ENCODE measurements around the gene CFAP161.

Gene CFAP161, protein sequence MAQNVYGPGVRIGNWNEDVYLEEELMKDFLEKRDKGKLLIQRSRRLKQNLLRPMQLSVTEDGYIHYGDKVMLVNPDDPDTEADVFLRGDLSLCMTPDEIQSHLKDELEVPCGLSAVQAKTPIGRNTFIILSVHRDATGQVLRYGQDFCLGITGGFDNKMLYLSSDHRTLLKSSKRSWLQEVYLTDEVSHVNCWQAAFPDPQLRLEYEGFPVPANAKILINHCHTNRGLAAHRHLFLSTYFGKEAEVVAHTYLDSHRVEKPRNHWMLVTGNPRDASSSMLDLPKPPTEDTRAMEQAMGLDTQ

DNA sequence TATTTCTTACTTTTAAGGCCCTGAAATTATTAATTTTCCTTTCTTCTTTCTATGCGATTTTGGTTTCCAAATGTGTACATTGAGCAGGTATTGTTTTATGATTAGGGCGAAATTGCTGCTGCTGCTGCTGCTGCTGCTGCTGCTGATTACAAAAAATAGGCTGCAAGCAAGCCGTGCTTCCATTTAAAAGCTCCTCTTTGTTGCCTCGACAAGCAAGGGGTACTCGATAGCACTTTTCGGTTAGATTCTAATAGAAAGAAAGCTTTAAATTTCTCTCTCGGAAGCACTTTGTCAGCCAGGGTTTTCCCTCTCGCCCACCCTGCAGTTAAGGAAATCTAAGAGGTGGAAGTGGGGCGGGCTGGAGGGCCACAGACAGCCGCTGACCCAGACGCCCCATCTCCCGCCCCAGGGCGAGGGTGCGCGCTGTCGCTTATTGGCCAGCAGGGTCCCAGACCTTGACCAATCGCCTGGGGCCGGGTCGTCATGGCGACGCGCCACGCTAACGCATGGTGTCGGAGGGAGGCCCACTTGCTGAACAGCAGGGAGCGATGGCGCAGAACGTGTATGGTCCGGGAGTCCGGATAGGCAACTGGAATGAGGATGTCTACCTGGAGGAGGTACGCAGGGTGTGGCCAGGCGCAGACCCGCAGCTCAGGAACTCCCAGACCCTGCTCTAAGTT is at the start of gene CFAP161:
Gene CFAP161 (plus strand): TSS at position 489 of the 680 bp plus-strand sequence. CDS start 60 bp downstream, at position 549.
- H3K4me3 ChIP-seq (ENCODE audit: low read depth, low read length) = peak within 1 kb of the TSS; percentile 47

DNA sequence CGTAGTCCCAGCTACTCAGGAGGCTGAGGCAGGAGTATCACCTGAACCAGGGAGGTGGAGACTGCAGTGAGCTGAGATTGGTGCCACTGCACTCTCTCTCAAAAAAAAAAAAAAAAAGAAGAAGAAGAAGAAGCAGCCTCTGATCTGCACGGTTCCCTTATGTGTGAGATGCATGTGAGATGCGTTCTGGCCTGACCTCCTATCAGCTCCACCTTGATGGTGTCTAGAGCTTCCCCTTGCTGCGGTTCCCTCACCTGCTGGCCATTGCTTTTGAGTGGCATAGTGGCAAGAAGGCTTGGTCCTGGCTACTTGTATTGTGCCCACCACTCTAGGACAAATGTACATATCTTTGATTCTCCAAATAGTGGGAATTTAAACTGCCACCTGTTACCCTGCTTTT is 49.4 kb upstream of the CFAP161 start:
- no peak overlapping the region for H3K4me3 ChIP-seq (ENCODE audit: low read depth, low read length)

DNA sequence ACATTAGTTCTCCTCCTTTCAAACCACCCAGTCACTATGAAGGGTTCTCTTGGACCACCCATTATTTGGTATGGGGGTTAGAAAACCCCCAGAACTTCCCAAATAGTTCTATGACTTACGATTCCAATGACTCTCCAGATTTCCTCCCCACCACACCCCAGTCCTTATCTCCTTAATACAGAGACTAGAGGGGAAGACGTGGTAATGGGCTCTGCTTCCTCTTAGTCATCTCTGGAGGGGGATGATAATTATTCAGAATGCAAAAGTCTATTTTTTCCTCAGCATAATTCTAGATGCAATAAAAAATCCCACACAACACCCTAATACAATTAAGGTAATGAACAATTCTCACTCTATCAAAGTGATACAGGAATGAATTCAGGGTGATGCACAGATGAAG is 48.9 kb upstream of the CFAP161 start:
- H3K4me3 ChIP-seq (ENCODE audit: low read depth, low read length) = no peak overlapping the region

DNA sequence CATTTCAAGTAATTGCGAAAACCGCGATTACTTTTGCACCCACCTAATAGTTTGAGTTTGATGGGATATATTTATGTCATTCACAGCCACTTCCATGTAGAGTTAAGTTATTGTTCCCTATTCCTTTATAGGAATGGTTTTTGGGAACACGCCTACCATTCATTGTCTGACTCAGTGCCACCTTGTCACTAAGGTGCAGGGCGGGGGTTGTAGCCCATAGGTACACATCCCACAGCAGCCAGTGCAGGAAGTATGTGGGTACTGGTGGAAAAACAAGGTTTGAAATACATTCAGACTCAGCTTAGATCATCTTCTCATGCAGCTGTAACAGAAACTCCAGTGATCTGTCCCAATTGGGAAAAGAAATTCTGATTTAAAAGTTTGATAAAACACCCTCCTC is 48.2 kb upstream of the CFAP161 start:
- H3K4me3 ChIP-seq (ENCODE audit: low read depth, low read length) = no peak overlapping the region

DNA sequence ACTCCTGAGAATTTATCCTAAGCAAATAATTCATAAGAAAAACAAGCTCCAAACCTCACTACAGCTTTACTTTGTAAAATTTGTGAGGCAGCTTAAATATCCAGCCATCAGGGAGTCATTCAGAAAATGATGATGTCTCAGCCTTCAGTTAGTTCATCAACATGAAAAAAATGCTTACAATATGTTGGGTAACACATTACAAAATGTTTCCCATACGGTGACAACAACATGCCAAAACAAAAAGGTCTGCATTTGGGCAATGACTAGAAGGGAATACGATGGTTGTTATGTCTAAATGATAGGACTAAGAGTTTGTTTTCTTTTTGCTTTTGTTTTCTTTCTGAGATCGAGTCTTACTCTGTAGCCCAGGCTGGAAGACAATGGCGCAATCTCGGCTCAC is 47.0 kb upstream of the CFAP161 start:
- H3K4me3 ChIP-seq (ENCODE audit: low read depth, low read length) = no peak overlapping the region

DNA sequence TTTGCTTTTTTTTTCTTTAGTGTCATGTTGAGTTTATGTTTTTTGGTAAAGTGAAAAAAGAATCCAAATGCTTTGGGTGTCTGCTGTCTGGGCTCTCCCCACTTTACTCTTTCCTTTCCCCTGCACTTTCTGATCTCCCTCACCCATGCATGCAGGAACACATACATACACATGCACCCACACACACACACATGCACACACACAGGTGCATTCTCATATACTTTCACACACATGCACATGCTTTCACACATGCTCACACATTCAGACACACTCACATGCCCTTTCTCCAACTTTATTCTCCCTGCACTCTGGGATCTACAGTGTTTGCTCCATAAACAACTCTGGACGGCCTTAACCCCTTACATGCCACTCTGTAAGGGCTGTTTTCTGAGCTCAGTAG is 46.4 kb upstream of the CFAP161 start:
- H3K4me3 ChIP-seq (ENCODE audit: low read depth, low read length) = no peak overlapping the region

DNA sequence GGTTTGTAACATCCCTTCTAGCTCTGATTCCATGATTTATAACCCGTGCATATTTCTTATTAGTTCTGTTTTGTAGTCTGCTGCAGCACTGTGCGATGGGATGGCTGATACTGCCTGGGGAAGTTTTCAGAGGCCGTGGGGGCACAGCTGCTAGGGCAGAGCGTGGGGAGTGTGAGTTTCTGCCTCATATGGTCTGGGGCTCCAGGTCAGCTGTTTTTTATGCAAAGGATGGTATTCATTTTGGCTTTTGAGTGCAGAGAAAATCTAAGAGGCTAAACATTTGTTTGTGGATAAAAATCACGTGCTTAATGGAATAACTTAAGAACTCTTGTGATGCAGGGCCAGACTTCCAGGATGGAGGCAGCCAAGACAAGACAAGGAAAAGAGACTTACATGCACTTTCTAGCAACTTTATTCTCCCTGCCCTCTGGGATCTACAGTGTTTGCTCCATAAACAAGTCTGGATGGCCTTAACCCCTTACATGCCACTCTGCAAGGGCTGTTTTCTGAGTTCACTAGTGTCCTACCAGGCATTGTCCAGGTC is 45.5 kb upstream of the CFAP161 start:
- H3K4me3 ChIP-seq (ENCODE audit: low read depth, low read length) = no peak overlapping the region

DNA sequence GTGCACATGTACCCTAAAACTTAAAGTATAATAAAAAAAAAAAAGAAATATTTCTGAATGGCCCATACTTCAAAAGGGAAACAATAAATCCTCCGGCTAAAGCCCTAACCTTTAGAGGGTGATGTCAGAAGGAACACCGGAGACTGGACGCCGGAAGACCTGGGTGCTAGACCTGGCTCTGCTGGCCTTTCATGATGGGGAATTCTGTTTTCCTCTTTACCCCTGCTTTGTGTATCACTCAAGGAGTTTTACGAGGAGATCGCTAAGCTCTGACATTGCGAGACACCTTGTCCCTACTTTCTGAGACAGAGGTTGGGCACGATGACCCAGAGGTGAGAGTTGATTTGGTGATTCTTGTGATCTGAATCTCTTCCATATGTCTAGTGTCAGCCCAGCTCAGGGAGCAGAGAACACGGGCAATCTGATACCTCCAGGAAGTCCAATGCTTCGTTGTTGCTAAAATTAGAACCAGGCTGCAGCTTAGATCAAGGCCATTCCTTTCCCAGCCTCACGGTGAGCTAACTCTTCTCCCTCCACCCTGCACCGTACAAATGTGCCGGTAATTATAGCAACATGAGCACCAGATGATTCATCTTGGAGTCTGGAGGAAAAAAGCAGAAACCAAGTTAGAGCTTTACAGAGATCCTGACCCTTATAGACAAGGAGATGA is 42.0 kb upstream of the CFAP161 start:
- H3K4me3 ChIP-seq (ENCODE audit: low read depth, low read length) = no peak overlapping the region

DNA sequence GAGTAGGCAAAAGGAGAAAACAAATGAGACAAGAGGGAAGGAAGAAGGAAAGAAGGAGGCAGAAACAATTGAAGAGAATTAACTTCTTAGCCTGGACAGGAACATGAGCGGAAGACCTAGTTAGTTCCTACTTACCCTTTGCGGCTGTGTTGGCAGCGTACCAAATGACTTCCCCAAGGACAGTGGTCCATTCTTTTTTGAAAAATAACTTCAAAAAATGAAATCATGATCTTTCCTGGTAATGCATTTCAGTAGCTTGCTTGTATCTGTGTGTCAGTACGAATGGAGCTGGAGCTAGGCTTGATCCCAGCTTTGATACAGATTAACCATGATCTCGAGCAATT is 41.5 kb upstream of the CFAP161 start:
- H3K4me3 ChIP-seq (ENCODE audit: low read depth, low read length) = no peak overlapping the region

DNA sequence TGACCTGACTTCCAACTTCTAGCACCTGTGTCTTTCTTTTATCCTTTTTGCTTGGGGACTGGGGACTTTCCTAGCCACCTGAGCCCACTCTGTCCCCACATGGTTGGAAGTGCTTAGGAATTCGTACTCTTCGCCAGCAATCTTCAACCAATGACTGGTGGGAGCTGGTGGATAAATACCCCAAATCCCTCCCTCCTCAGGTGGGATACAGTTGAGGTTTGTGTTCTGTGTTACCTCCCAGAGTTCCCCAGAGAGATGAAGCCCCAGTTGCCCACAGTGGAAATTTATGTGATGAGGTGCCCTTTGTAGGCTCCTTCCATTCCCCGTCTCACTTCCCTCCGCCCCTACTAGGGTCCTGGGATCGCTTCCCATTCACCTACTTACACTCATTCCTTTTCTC is 40.1 kb upstream of the CFAP161 start:
- no peak overlapping the region for H3K4me3 ChIP-seq (ENCODE audit: low read depth, low read length)

DNA sequence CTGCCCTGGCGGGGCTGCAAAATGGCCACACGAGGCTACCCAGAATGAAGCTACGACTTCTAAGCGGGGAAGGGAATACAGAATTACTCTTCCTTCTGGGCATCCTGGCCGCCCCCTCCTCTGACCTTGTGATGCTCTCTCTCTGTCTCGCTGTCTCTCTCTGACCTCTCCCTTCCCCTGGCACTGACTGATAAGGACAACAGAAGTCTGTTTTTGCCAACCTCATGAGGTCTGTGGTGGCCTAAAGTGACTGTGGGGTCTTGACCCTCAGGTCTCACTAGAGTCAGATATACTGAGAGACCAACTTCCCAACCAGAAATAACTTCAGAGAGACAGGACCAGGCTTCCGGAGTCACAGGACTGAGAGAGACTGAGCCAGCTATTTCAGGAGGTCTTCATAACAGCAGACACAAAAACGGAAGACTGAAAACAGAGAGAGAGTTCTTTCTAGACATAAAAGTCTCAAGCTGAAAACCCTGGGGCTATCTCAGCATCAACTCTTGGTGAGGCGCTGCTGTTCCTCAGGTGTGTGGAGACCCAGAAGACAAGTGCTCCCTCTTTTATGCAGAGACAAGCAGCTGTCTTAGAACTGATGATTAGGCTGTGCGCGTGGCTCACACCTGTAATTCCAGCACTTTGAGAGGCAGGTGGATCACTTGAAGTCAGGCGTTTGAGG is 38.2 kb upstream of the CFAP161 start:
- no peak overlapping the region for H3K4me3 ChIP-seq (ENCODE audit: low read depth, low read length)

DNA sequence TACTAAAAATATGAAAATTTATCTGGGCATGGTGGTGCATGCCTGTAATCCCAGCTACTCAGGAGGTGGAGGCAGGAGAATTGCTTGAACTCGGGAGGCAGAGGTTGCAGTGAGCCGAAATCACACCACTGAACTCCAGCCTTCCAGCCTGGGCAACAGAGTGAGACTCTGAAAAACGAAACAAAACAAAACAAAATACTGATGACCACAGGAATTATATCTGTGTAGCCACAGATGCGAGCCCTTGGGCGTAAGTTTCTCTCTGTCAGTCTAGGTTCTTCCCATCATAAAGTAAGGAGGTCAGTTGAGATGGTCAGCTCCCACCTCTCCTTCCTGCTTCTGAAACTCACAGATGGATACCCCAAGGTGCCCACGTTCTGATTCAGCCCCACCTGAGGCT is 37.7 kb upstream of the CFAP161 start:
- no peak overlapping the region for H3K4me3 ChIP-seq (ENCODE audit: low read depth, low read length)

DNA sequence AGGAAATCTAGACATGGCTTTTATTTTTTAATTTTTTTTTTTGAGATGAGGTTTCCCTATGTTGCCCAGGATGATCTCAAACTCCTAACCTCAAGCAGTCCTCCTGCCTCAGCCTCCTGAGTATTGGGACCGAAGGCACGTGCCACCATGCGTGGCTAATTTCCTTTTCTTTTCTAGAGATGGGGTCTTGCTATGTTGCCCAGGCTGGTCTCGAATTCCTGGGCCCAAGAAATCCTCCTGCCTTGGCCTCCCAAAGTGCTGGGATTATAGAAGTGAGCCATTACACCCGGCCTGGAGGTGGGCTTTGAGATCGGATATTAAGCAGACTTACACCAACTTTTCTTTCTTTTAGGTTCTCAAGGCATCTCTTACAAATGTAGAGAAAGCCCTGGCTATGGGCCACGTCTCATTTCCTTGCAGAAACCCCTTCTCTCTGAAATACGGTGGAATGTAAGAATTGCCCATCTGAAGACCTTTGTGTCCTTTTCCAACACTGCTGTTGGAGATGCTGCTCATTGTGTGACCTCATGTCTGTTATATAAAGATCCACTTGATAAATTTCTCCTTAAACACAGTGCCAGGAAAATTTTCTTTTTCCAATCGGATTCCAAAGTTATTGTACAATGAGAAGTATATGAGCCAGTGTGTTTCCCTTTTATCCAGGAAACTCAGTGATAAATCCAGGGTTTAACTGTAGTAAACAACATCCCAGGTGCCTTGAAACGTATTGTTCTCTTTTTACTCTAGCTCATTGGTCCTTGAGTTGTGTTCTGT is 36.8 kb upstream of the CFAP161 start:
- H3K4me3 ChIP-seq (ENCODE audit: low read depth, low read length) = no peak overlapping the region

DNA sequence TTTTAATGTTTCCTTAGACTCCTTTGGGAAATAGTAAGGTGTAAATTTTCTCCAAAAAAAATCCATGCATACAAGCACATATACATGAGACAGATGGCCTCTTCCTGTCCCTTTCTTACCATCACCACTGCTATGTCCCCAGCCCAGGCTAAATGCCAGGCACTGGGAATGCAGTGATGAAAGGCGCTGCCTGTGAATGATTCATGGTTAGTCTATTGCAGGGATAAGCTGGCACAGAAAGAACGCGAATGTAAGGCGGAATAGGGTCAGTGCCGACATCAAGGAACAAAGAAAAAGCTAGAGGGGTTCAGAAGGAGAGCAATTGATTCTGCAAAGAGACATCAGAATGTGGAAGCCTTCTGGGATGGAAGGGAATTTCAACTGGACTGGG is 36.2 kb upstream of the CFAP161 start:
- no peak overlapping the region for H3K4me3 ChIP-seq (ENCODE audit: low read depth, low read length)

DNA sequence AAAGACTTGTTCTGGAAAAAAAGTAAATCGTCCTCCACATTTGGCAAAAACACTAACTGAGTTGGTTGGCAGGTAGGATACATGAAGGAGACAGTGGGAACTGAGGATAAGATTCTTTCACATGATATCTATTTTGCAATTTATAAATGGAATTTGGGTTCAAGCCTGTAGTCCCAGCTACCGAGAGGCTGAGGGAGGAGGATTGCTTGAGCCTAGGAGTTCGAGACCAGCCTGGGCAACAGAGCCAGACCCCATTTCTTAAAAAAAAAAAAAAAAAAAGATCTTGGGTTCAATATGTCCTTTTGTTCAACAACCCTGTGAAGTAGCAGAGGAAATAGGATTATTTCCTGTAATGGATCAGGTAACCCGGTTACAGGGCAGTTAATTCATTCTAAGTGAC is 35.7 kb upstream of the CFAP161 start:
- no peak overlapping the region for H3K4me3 ChIP-seq (ENCODE audit: low read depth, low read length)

DNA sequence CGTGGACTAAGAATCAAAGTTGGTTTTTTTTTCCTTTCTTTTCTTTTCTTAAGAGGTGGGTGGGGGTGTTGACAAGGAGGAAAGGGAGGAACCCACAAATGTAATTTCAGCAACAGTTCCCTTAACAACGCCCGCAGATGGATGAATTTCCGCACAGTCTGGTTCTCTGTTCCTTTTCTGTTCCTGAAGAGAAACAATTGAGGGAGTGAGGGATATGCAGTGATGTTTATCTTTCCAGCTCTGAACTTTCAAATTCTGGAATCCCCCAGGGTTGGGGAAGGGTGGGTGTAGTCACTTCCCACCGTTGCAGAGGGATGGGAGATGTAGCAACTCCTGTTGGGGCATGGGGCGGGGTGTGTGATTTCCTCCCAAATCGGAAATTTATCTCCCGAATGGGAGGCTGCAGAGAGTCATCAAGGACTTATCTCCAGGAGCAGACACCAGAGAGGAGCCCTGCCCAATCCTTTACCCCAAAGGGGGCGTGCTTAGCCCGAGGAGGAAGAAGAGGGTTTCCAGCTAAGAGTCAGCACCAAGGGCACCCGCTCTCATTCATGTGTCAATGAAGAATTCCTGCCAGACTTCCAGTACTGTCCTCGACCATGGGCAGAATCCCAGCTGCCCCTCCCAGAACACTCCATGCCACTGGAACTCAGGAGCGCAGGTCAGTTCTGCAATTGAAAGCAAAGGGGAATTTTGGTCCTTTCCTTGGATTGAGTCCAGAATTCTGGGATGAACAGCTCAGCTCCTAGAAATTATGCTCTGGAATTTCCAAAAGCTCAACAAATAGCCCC is 35.0 kb upstream of the CFAP161 start:
- no peak overlapping the region for H3K4me3 ChIP-seq (ENCODE audit: low read depth, low read length)

DNA sequence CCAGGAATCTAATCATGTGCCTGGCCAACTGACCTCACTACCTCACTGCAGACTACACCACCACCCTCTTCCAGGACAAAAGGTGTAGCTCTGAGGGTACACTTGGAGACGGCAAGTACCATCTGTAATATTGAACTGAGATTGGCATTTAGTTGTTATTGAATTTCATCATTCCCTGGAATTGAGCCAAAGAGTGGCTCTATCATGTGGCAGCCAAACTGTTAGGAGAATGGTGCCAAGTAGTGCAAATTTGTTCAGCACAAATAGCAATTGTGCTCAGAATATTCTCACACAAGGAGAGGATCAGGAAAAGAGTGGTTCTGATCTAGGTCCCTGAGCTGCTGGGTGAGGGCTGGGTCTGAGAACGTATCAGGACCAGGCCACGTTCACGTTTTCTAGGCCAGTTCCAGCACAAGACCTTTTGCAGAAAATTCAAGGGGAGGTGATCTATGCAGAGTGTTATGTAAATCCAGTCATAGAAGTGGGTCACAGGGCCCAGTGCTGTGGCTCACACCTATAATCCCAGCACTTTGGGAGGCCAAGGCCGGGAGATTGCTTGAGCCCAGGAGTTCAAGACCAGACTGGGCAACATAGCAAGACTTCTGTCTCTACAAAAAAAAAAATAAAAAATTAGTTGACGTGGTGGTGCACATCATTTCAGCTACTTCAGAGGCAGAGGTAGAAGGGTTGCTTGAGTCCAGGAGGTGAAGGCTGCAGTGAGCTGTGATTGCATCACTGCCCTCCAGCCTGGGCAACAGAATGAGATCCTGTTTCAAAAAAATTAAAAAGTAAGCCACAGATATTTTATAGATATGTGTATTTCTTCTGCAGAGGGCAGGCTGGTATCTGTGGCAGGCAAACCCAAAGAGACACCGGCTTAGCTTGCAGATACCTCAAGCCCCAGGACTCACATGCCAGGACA is 31.9 kb upstream of the CFAP161 start:
- H3K4me3 ChIP-seq (ENCODE audit: low read depth, low read length) = no peak overlapping the region

DNA sequence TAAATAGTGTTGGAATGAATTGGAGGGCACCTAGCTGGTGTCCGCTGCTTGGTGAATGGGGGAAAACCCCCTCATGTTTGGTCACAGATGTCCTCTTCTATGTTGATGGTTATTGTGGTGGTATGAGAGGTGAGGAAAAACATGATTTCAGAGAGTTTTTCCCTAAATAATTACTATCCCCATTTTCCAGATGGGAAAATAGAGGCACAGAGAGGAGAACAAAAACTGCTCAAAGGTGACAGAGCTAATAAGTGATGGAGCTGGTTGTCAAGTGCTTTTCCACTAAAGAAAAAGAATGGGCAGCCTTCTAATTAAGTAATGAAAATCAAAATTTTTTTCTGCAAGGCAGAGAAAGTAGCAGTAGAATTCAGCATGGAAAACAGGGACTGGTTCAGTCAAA is 30.2 kb upstream of the CFAP161 start:
- no peak overlapping the region for H3K4me3 ChIP-seq (ENCODE audit: low read depth, low read length)

DNA sequence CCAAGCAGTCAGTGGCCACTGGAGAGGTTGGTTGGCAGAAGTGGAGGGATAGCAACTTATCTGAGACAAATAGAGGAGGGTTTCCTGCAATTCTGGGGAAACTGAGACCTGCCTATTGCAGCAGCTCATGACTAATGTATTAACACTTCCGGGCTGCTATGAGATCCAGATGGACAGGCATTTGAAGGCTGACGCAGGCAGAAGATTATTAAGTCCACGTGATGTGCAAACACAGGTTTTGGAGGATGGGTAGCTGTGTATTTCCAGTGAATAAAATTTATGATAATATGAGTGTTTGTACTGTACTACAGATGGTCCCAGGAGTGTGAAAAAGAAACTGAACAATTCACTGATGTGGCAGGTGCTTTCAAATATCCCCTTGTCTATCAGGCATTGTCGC is 28.5 kb upstream of the CFAP161 start:
- H3K4me3 ChIP-seq (ENCODE audit: low read depth, low read length) = no peak overlapping the region
